LNCAP (cell line): Measurements from ENCODE around the gene BEGAIN.

Experiments used
- CTCF ChIP-seq: fragments of 450-650 bp; IDR thresholded peaks from 2 replicates; pipeline ENCODE4 v1.5.1; 2017; ENCODE audit warnings: mild to moderate bottlenecking

BEGAIN gene

GRCh38 chr14:100545359-100545758 is 41.9 kb downstream of the BEGAIN start:
- TF ChIP-seq CTCF, result no peak

- TF ChIP-seq CTCF, result no peak
Observed at GRCh38 chr14:100544506-100545141, 42.6 kb downstream of the BEGAIN start.

- no peak for TF ChIP-seq CTCF
Observed at GRCh38 chr14:100543471-100544455, 43.5 kb downstream of the BEGAIN start.

GRCh38 chr14:100542619-100543205 is 44.5 kb downstream of the BEGAIN start:
- no peak for TF ChIP-seq CTCF

- TF ChIP-seq CTCF, result no peak
Observed at GRCh38 chr14:100541621-100542560, 45.3 kb downstream of the BEGAIN start.

GRCh38 chr14:100540926-100541620 is 46.1 kb downstream of the BEGAIN start:
- TF ChIP-seq CTCF, result no peak
